ENCODE data around the gene NANS.
"Not testable (repeated sequence)": the region's sequence is repeated elsewhere in the genome, so short reads cannot be mapped to it uniquely, and the experiment has no call there.

The NANS gene

GRCh38 chr9:98056269-98057137 lies at the start of gene NANS:
Gene NANS, plus strand, starts transcription at chr9:98056732. Its CDS starts 77 bp downstream, at chr9:98056809.
- peak; percentile 91 for DNase-seq

- no peak for DNase-seq
Measured at GRCh38 chr9:98007251-98007928, 49.1 kb upstream of the NANS start.

GRCh38 chr9:98008764-98009163 lies 47.8 kb upstream of the NANS start:
- no peak for DNase-seq

- DNase-seq: no peak
Measured at GRCh38 chr9:98009437-98009836, 47.1 kb upstream of the NANS start.

- no peak for DNase-seq
Measured at GRCh38 chr9:98009936-98010335, 46.6 kb upstream of the NANS start.

GRCh38 chr9:98010445-98010844 lies 46.1 kb upstream of the NANS start:
- no peak for DNase-seq

GRCh38 chr9:98011122-98011521 lies 45.4 kb upstream of the NANS start:
- no peak for DNase-seq

GRCh38 chr9:98016137-98016680 lies 40.3 kb upstream of the NANS start:
- no peak for DNase-seq

- DNase-seq: no peak
Measured at GRCh38 chr9:98017306-98017705, 39.2 kb upstream of the NANS start.

- no peak for DNase-seq
Measured at GRCh38 chr9:98018347-98018746, 38.2 kb upstream of the NANS start.

GRCh38 chr9:98019098-98019497 lies 37.4 kb upstream of the NANS start:
- no peak for DNase-seq

- not testable (repeated sequence) for DNase-seq
Measured at GRCh38 chr9:98019869-98020268, 36.7 kb upstream of the NANS start.

- no peak for DNase-seq
Measured at GRCh38 chr9:98020476-98021145, 35.9 kb upstream of the NANS start.

- no peak for DNase-seq
Measured at GRCh38 chr9:98021306-98022040, 35.1 kb upstream of the NANS start.

- DNase-seq: no peak
Measured at GRCh38 chr9:98022447-98022846, 34.1 kb upstream of the NANS start.

- DNase-seq: no peak
Measured at GRCh38 chr9:98024702-98025101, 31.8 kb upstream of the NANS start.

- no peak for DNase-seq
Measured at GRCh38 chr9:98031169-98031568, 25.4 kb upstream of the NANS start.

GRCh38 chr9:98031935-98032334 lies 24.6 kb upstream of the NANS start:
- no peak for DNase-seq

- no peak for DNase-seq
Measured at GRCh38 chr9:98034593-98035546, 21.7 kb upstream of the NANS start.

- DNase-seq: no peak
Measured at GRCh38 chr9:98037357-98037756, 19.2 kb upstream of the NANS start.

GRCh38 chr9:98038958-98039357 lies 17.6 kb upstream of the NANS start:
- no peak for DNase-seq
